A549 (cell line): ENCODE data around the gene EMB.

Source experiments
- CBX2 ChIP-seq: fragments of 200-600 bp; sonication (generic); IDR thresholded peaks from 2 replicates; pipeline ENCODE4 v1.6.1; 2016; ENCODE audit warnings: low read depth, mild to moderate bottlenecking, borderline replicate concordance
- CEBPB ChIP-seq, 2 experiments: fragments of >200 bp in 1 of 2; sonication (Bioruptor Twin) in 1 of 2; formaldehyde crosslinking in 1 of 2; IDR thresholded peaks; 2 replicates each; pipeline ENCODE4 v1.6.1; 2012 to 2016
- CTCF ChIP-seq: fragments of >200 bp; sonication (Bioruptor Twin); formaldehyde crosslinking; IDR thresholded peaks from 3 replicates; pipeline ENCODE4 v1.5.1; 2016
- EP300 ChIP-seq, 2 experiments: fragments of >200 bp; sonication (Bioruptor Twin); formaldehyde crosslinking; IDR thresholded peaks; 2 replicates in 1 of 2; 3 replicates in 1 of 2; pipeline ENCODE4 v1.6.1; 2016 to 2017
- ESRRA ChIP-seq: fragments of 150-350 bp; IDR thresholded peaks from 2 replicates; pipeline ENCODE4 v1.6.1; 2014; ENCODE audit warnings: mild to moderate bottlenecking, low read length, borderline replicate concordance
- FOSL2 ChIP-seq, 2 experiments: fragments of 450-650 bp in 1 of 2; fragments of >200 bp in 1 of 2; sonication (Bioruptor Twin) in 1 of 2; formaldehyde crosslinking; IDR thresholded peaks; 2 replicates each; pipeline versions ENCODE4 v1.5.0 to v1.6.1; 2016 to 2020; ENCODE audit warnings: mild to moderate bottlenecking in 1 of 2, moderate library complexity in 1 of 2
- HEYL ChIP-seq: fragments of 250-450 bp; sonication (Bioruptor Pico); IDR thresholded peaks from 2 replicates; pipeline ENCODE4 v1.8.0; 2021; ENCODE audit warnings: mild to moderate bottlenecking, moderate library complexity
- JUN ChIP-seq, 2 experiments: fragments of >200 bp; sonication (Bioruptor Twin); formaldehyde crosslinking; IDR thresholded peaks; 2 replicates in 1 of 2; 3 replicates in 1 of 2; pipeline ENCODE4 v1.6.1; 2016 to 2017
- JUNB ChIP-seq: fragments of >200 bp; sonication (Bioruptor Twin); formaldehyde crosslinking; IDR thresholded peaks from 2 replicates; pipeline ENCODE4 v1.6.1; 2016
- MYC ChIP-seq: IDR thresholded peaks from 2 replicates; pipeline ENCODE4 v1.6.1; 2012; ENCODE audit warnings: mild to moderate bottlenecking, inconsistent platforms, low read length, improper control_type of control experiment, borderline replicate concordance
- PHF8 ChIP-seq: fragments of 200-600 bp; sonication (generic); IDR thresholded peaks from 2 replicates; pipeline ENCODE4 v1.6.1; 2016; ENCODE audit warnings: low read depth, mild to moderate bottlenecking, antibody characterized with exemption, moderate library complexity, borderline replicate concordance
- POLR2A ChIP-seq: IDR thresholded peaks from 2 replicates; pipeline ENCODE4 v1.6.1; 2012; ENCODE audit warnings: mild to moderate bottlenecking, low read length
- RFX5 ChIP-seq: fragments of 450-650 bp; IDR thresholded peaks from 2 replicates; pipeline ENCODE4 v1.7.1; 2014; ENCODE audit warnings: antibody characterized with exemption, mild to moderate bottlenecking, moderate library complexity
- USF2 ChIP-seq: fragments of 450-650 bp; IDR thresholded peaks from 2 replicates; pipeline ENCODE4 v1.6.1; 2014; ENCODE audit warnings: antibody characterized with exemption

GRCh38 chr5:50440651-50441492, at the start of gene EMB:
- TF ChIP-seq PHF8, result peak; percentile 52; the same call in 1 of the 2 replicates
- no peak for TF ChIP-seq JUNB
- no peak for TF ChIP-seq CEBPB (IDR thresholded peaks at IDR 0.05)
- TF ChIP-seq CTCF, result 0 out of 3 replicates have a peak, but pooled peaks have one; percentile 7
- TF ChIP-seq ESRRA, result no peak
- peak; percentile 27; the same call in 1 of the 2 replicates for TF ChIP-seq POLR2A
- no peak for TF ChIP-seq USF2
- TF ChIP-seq RFX5, result no peak
- TF ChIP-seq JUN (IDR thresholded peaks at IDR 0.05), result no peak
- no peak for TF ChIP-seq EP300 (IDR thresholded peaks at IDR 0.05)
- TF ChIP-seq HEYL (CRISPR knock-in tag), result no peak
- no peak for TF ChIP-seq MYC
- TF ChIP-seq FOSL2 (IDR thresholded peaks at IDR 0.05), result no peak
- TF ChIP-seq FOSL2 (CRISPR knock-in tag; IDR thresholded peaks at IDR 0.05), result no peak
- no peak for TF ChIP-seq CBX2
